HCT116 (cell line): ENCODE data around the gene ZNF398. TPM values are rescaled to one million over a fixed set of nuclear protein-coding genes. Genes with fewer than 3 reads are reported as not detected.

Experiments used
- ATAC-seq: fragments of 200-7000 bp; cut with Tn5 transposase; 2 replicates; pipeline ENCODE4 v1.9.1; 2020; ENCODE audit warnings: mild to moderate bottlenecking, moderate library complexity
- BruUV-seq: library from RNA; stranded (reverse); fragments of 400-500 nt; replicated peaks from 2 replicates; lab custom pipeline; 2021; lab: Mats Ljungman, UMichigan
- CTCF ChIA-PET: fragments of 300-600 bp; sonication (Branson Sonifier 250); formaldehyde crosslinking; loops from one replicate; lab custom pipeline; 2021; ENCODE audit warnings: antibody characterized with exemption; lab: Charles Lee
- POLR2A ChIA-PET: fragments of 300-600, 350-600 bp; sonication (Branson Sonifier 250); formaldehyde crosslinking; loops from one replicate; lab custom pipeline; 2021; ENCODE audit warnings: antibody characterized with exemption; lab: Charles Lee
- RAD21 ChIA-PET, 2 experiments: fragments of 300-600 bp; sonication (Branson Sonifier 250); formaldehyde crosslinking; loops; one replicate each; lab custom pipeline; 2023; ENCODE audit warnings: low total read pairs in 2 of 2; ENCODE audit not compliant: uncharacterized antibody in 2 of 2, unreplicated experiment in 2 of 2, low non-redundant PET in 1 of 2; lab: Charles Lee
- DNase-seq: peaks from one replicate; pipeline ENCODE4 v3.0.0-alpha.2; 2010; ENCODE audit warnings: low read depth, low spot score
- H2AFZ ChIP-seq: fragments of 200-600 bp; shearing (Covaris generic), sonication (generic); 2 replicates; pipeline ENCODE4 v1.6.1; 2017; ENCODE audit warnings: low read depth, mixed run types, mixed read lengths, antibody characterized with exemption, low read length; ENCODE audit not compliant: poor library complexity, severe bottlenecking
- H3K27ac ChIP-seq: 2 replicates; pipeline ENCODE4 v1.5.1; 2012; ENCODE audit warnings: low read depth, low read length
- H3K27me3 ChIP-seq: fragments of 200-600 bp; sonication (generic); 2 replicates; pipeline ENCODE4 v1.6.1; 2016; ENCODE audit warnings: mixed run types, low read length, mixed read lengths; ENCODE audit not compliant: insufficient read depth
- H3K36me3 ChIP-seq, 2 experiments: fragments of 200-500 bp in 1 of 2; fragments of 200-600 bp in 1 of 2; sonication (Bioruptor generic) in 1 of 2; sonication (generic) in 1 of 2; 2 replicates each; pipeline versions ENCODE4 v1.5.1 to v1.6.1; 2014 to 2016; ENCODE audit warnings: low read length in 2 of 2, inconsistent platforms in 1 of 2, mixed read lengths in 1 of 2, mixed run types in 1 of 2; ENCODE audit not compliant: insufficient read depth in 2 of 2, control insufficient read depth in 1 of 2
- H3K4me1 ChIP-seq, 2 experiments: fragments of 200-600 bp in 1 of 2; sonication (generic) in 1 of 2; 2 replicates each; pipeline versions ENCODE4 v1.5.1 to v1.6.1; 2012 to 2017; ENCODE audit warnings: low read length in 2 of 2, inconsistent platforms in 1 of 2, mild to moderate bottlenecking in 1 of 2, mixed read lengths in 1 of 2, mixed run types in 1 of 2, moderate library complexity in 1 of 2; ENCODE audit not compliant: insufficient read depth in 2 of 2, control insufficient read depth in 1 of 2
- H3K4me2 ChIP-seq: fragments of 200-600 bp; sonication (generic); 2 replicates; pipeline ENCODE4 v1.6.1; 2017; ENCODE audit warnings: mixed run types, low read length, mixed read lengths
- H3K4me3 ChIP-seq, 2 experiments: fragments of 200-600 bp in 1 of 2; sonication (generic) in 1 of 2; replicated peaks in 1 of 2; 2 replicates each; pipeline ENCODE4 v1.5.1; 2011 to 2016; ENCODE audit warnings: low read length in 2 of 2, control low read depth in 1 of 2, low read depth in 1 of 2, mild to moderate bottlenecking in 1 of 2, mixed read lengths in 1 of 2, mixed run types in 1 of 2
- H3K79me2 ChIP-seq: fragments of 200-600 bp; sonication (generic); 2 replicates; pipeline ENCODE4 v1.6.1; 2017; ENCODE audit warnings: mild to moderate bottlenecking, mixed run types, low read length, moderate library complexity, mixed read lengths; ENCODE audit not compliant: insufficient read depth
- H3K9ac ChIP-seq: fragments of 200-600 bp; sonication (generic); 2 replicates; pipeline ENCODE4 v1.6.1; 2016; ENCODE audit warnings: low read length, mixed read lengths
- H3K9me2 ChIP-seq: fragments of 200-600 bp; sonication (generic), shearing (Covaris generic); 2 replicates; pipeline ENCODE4 v1.6.1; 2017; ENCODE audit warnings: mixed run types, mild to moderate bottlenecking, moderate library complexity; ENCODE audit not compliant: insufficient read depth
- H3K9me3 ChIP-seq, 2 experiments: fragments of 200-500 bp in 1 of 2; fragments of 200-600 bp in 1 of 2; sonication (Bioruptor generic) in 1 of 2; sonication (generic) in 1 of 2; 2 replicates each; pipeline ENCODE4 v1.6.1; 2014 to 2017; ENCODE audit warnings: low read length in 2 of 2, mixed read lengths in 2 of 2, inconsistent platforms in 1 of 2, low read depth in 1 of 2, mild to moderate bottlenecking in 1 of 2, mixed run types in 1 of 2, moderate library complexity in 1 of 2; ENCODE audit not compliant: control insufficient read depth in 1 of 2, insufficient read depth in 1 of 2
- H4K20me1 ChIP-seq: fragments of 200-600 bp; sonication (generic), shearing (Covaris generic); 2 replicates; pipeline ENCODE4 v1.6.1; 2017; ENCODE audit warnings: mixed run types, mild to moderate bottlenecking, moderate library complexity; ENCODE audit not compliant: insufficient read depth
- ATF3 ChIP-seq: IDR thresholded peaks from 2 replicates; pipeline ENCODE4 v1.6.1; 2012
- CTCF ChIP-seq, 3 experiments: fragments of 200-600 bp in 1 of 3; sonication (generic) in 1 of 3; IDR thresholded peaks in 2 of 3; conservative IDR thresholded peaks in 1 of 3; 2 replicates each; pipeline ENCODE4 v1.5.1; 2012 to 2017; ENCODE audit warnings: low read depth in 2 of 3, low read length in 2 of 3, antibody characterized with exemption in 1 of 3, borderline replicate concordance in 1 of 3, control low read depth in 1 of 3, mild to moderate bottlenecking in 1 of 3, mixed read lengths in 1 of 3, mixed run types in 1 of 3, moderate library complexity in 1 of 3; ENCODE audit not compliant: insufficient read depth in 1 of 3
- EZH2 ChIP-seq: fragments of 200-600 bp; sonication (generic); IDR thresholded peaks from 2 replicates; pipeline ENCODE4 v1.6.1; 2017; ENCODE audit warnings: antibody characterized with exemption, mixed run types
- JUND ChIP-seq: IDR thresholded peaks from 2 replicates; pipeline ENCODE4 v1.6.1; 2012
- MAX ChIP-seq: IDR thresholded peaks from 2 replicates; pipeline ENCODE4 v1.6.1; 2012
- POLR2A ChIP-seq: IDR thresholded peaks from 2 replicates; pipeline ENCODE4 v1.7.0; 2011; ENCODE audit warnings: borderline replicate concordance; ENCODE audit not compliant: insufficient read depth, insufficient read length; ENCODE audit errors: extremely low read depth
- POLR2AphosphoS5 ChIP-seq: IDR thresholded peaks from 2 replicates; pipeline ENCODE4 v1.6.1; 2011; ENCODE audit warnings: mild to moderate bottlenecking, low read depth, low read length, moderate library complexity
- RAD21 ChIP-seq: IDR thresholded peaks from 2 replicates; pipeline ENCODE4 v1.6.1; 2012; ENCODE audit warnings: low read depth, mild to moderate bottlenecking
- ZBTB33 ChIP-seq: IDR thresholded peaks from 2 replicates; pipeline ENCODE4 v1.6.1; 2011; ENCODE audit warnings: mild to moderate bottlenecking, low read length, moderate library complexity; ENCODE audit not compliant: insufficient replicate concordance; ENCODE audit errors: extremely low read depth
- ZFX ChIP-seq: fragments of 450-650 bp; IDR thresholded peaks from 2 replicates; pipeline ENCODE4 v1.6.1; 2017
- intact Hi-C: fragments of 100-400 bp; cut with micrococcal nuclease; formaldehyde crosslinking; loops from 2 replicates; pipeline ENCODE4 v1.10.0; 2022
- total RNA-seq: library from RNA; stranded (reverse); gene quantifications from one replicate; pipeline ENCODE4 v1.2.1, GENCODE V29; 2021; ENCODE audit not compliant: unreplicated experiment

The ZNF398 gene
- total RNA-seq, 1 experiment from 2014 or later: 14.1 TPM

GRCh38 chr7:149226840-149227494, 79.7 kb downstream of the ZNF398 start:
- H3K79me2 ChIP-seq: no peaks in the 10 kb centered on the region
- no peak overlapping the region for H2AFZ ChIP-seq
- no peaks in the 10 kb centered on the region for H3K9me2 ChIP-seq
- no peak overlapping the region for H3K4me2 ChIP-seq
- no peak overlapping the region for H3K27ac ChIP-seq
- H3K27me3 ChIP-seq: no peaks in the 10 kb centered on the region
- H3K9me3 ChIP-seq: no peaks in the 10 kb centered on the region
- RAD21 ChIA-PET: no interaction called here
- H4K20me1 ChIP-seq: no peaks in the 10 kb centered on the region
- DNase-seq: no peak
- no TSS peak for BruUV-seq
- POLR2A ChIA-PET: no interaction called here
- intact Hi-C loops: no loop called here
- no peak overlapping the region for H3K4me3 ChIP-seq
- TF ChIP-seq ZFX (no peak), POLR2A (no peak), EZH2 (no peak), POLR2AphosphoS5 (no peak; the same call in 1 of the 2 replicates), ZBTB33 (no peak), CTCF (IDR thresholded peaks at IDR 0.05 in 2 of 3, conservative IDR thresholded peaks at IDR 0.05 in 1 of 3; ENCODE audit: borderline replicate concordance in 1 of 3, insufficient read depth in 1 of 3, low read depth in 2 of 3, low read length in 2 of 3) (no peak), MAX (no peak), RAD21 (no peak), ATF3 (no peak), JUND (no peak)
- no peak for ATAC-seq
- peaks cover 0 to 5% of the 10 kb centered on the region in 2 experiments; a peak in 1 of 4 replicates for H3K4me1 ChIP-seq
- CTCF ChIA-PET: no interaction called here
- H3K36me3 ChIP-seq: peaks cover 0 to 14% of the 10 kb centered on the region in 2 experiments; a peak in 3 of 4 replicates
- no peak overlapping the region for H3K9ac ChIP-seq
